H9 (cell line): Measurements from ENCODE around the gene RAB43. TPM values are rescaled to one million over a fixed set of nuclear protein-coding genes. Genes with fewer than 3 reads are reported as not detected.

Experiments
- DNase-seq: peaks from one replicate; pipeline ENCODE4 v3.0.0-alpha.2; 2017
- H2AFZ ChIP-seq: one replicate; pipeline ENCODE4 v1.6.1; 2013; ENCODE audit warnings: mild to moderate bottlenecking, low read length, control low read depth, moderate library complexity
- H2AK5ac ChIP-seq: 2 replicates; pipeline ENCODE4 v1.6.1; 2013; ENCODE audit warnings: low read length, control low read depth, mixed read lengths; ENCODE audit not compliant: insufficient read length
- H2BK120ac ChIP-seq: one replicate; pipeline ENCODE4 v1.6.1; 2013; ENCODE audit warnings: low read depth, mild to moderate bottlenecking, low read length, control low read depth, inconsistent platforms; ENCODE audit not compliant: poor library complexity, severe bottlenecking
- H2BK12ac ChIP-seq: 2 replicates; pipeline ENCODE4 v1.6.1; 2013; ENCODE audit warnings: low read length, control low read depth, mixed read lengths, low read depth; ENCODE audit not compliant: insufficient read length
- H2BK15ac ChIP-seq: 2 replicates; pipeline ENCODE4 v1.6.1; 2013; ENCODE audit warnings: low read depth, low read length, control low read depth
- H2BK20ac ChIP-seq: one replicate; pipeline ENCODE4 v1.6.1; 2013; ENCODE audit warnings: low read depth, mild to moderate bottlenecking, low read length, control low read depth, inconsistent platforms; ENCODE audit not compliant: poor library complexity, severe bottlenecking
- H2BK5ac ChIP-seq: 2 replicates; pipeline ENCODE4 v1.6.1; 2013; ENCODE audit warnings: low read length, control low read depth, mixed read lengths; ENCODE audit not compliant: insufficient read length
- H3K14ac ChIP-seq: 2 replicates; pipeline ENCODE4 v1.6.1; 2013; ENCODE audit warnings: low read length, control low read depth; ENCODE audit not compliant: insufficient read depth
- H3K18ac ChIP-seq: 2 replicates; pipeline ENCODE4 v1.6.1; 2013; ENCODE audit warnings: low read depth, mild to moderate bottlenecking, mixed read lengths, low read length, control low read depth; ENCODE audit not compliant: insufficient read length
- H3K23ac ChIP-seq: 2 replicates; pipeline ENCODE4 v1.6.1; 2013; ENCODE audit warnings: low read length, control low read depth, mixed read lengths, low read depth; ENCODE audit not compliant: insufficient read length
- H3K23me2 ChIP-seq: 2 replicates; pipeline ENCODE4 v1.6.1; 2013; ENCODE audit warnings: low read depth, mild to moderate bottlenecking, mixed read lengths, low read length, control low read depth; ENCODE audit not compliant: insufficient read length, poor library complexity, severe bottlenecking
- H3K27ac ChIP-seq: 2 replicates; pipeline ENCODE4 v1.5.1; 2013; ENCODE audit warnings: low read length, control low read depth, mixed read lengths, low read depth; ENCODE audit not compliant: insufficient read length
- H3K27me3 ChIP-seq: 2 replicates; pipeline ENCODE4 v1.6.1; 2013; ENCODE audit warnings: low read length, control low read depth, inconsistent platforms; ENCODE audit not compliant: insufficient read depth
- H3K4ac ChIP-seq: 2 replicates; pipeline ENCODE4 v1.6.1; 2013; ENCODE audit warnings: low read depth, mild to moderate bottlenecking, control low read depth, inconsistent platforms, low read length, moderate library complexity
- H3K4me1 ChIP-seq: 2 replicates; pipeline ENCODE4 v1.6.1; 2013; ENCODE audit warnings: low read length, control low read depth, inconsistent platforms; ENCODE audit not compliant: insufficient read depth
- H3K4me2 ChIP-seq: 2 replicates; pipeline ENCODE4 v1.6.1; 2013; ENCODE audit warnings: low read length, control low read depth, mixed read lengths; ENCODE audit not compliant: insufficient read length, insufficient read depth
- H3K56ac ChIP-seq: 2 replicates; pipeline ENCODE4 v1.6.1; 2013; ENCODE audit warnings: low read depth, mild to moderate bottlenecking, mixed read lengths, low read length, control low read depth; ENCODE audit not compliant: insufficient read length
- H3K79me1 ChIP-seq: 2 replicates; pipeline ENCODE4 v1.6.1; 2013; ENCODE audit warnings: low read depth, mild to moderate bottlenecking, moderate library complexity, low read length, control low read depth, inconsistent platforms; ENCODE audit not compliant: insufficient read depth, poor library complexity, severe bottlenecking
- H3K79me2 ChIP-seq: 2 replicates; pipeline ENCODE4 v1.6.1; 2013; ENCODE audit warnings: low read length, control low read depth, inconsistent platforms; ENCODE audit not compliant: insufficient read depth
- H3K9ac ChIP-seq: 2 replicates; pipeline ENCODE4 v1.6.1; 2013; ENCODE audit warnings: low read length, control low read depth, mixed read lengths; ENCODE audit not compliant: insufficient read length; ENCODE audit errors: extremely low read depth
- H3K9me3 ChIP-seq: one replicate; pipeline ENCODE4 v1.6.1; 2013; ENCODE audit warnings: low read depth, low read length, inconsistent platforms; ENCODE audit not compliant: control insufficient read depth
- H3T11ph ChIP-seq: one replicate; pipeline ENCODE4 v1.6.1; 2013; ENCODE audit warnings: mild to moderate bottlenecking, low read length, control low read depth, inconsistent platforms
- H4K20me1 ChIP-seq: one replicate; pipeline ENCODE4 v1.6.1; 2013; ENCODE audit not compliant: control insufficient read depth, insufficient read length, insufficient read depth
- H4K5ac ChIP-seq: 2 replicates; pipeline ENCODE4 v1.6.1; 2013; ENCODE audit warnings: low read depth, mild to moderate bottlenecking, mixed read lengths, low read length, control low read depth; ENCODE audit not compliant: insufficient read length
- H4K8ac ChIP-seq: replicated peaks from 2 replicates; pipeline ENCODE4 v1.6.1; 2013; ENCODE audit warnings: low read length, control low read depth, mixed read lengths, low read depth; ENCODE audit not compliant: insufficient read length
- H4K91ac ChIP-seq: 2 replicates; pipeline ENCODE4 v1.6.1; 2013; ENCODE audit warnings: low read depth, mild to moderate bottlenecking, moderate library complexity, mixed read lengths, low read length, control low read depth; ENCODE audit not compliant: insufficient read length
- H3K27ac Mint-ChIP-seq, 3 experiments: 2 replicates in 2 of 3; 3 replicates in 1 of 3; pipeline ENCODE4 v1.8.0; 2020 to 2021; ENCODE audit warnings: mixed read lengths in 3 of 3, mild to moderate bottlenecking in 1 of 3, moderate library complexity in 1 of 3
- H3K27me3 Mint-ChIP-seq: 2 replicates; pipeline ENCODE4 v1.8.0; 2021; ENCODE audit warnings: low read depth, mild to moderate bottlenecking, moderate library complexity, mixed read lengths
- H3K36me3 Mint-ChIP-seq, 3 experiments: 2 replicates in 2 of 3; 3 replicates in 1 of 3; pipeline ENCODE4 v1.8.0; 2020 to 2021; ENCODE audit warnings: low read depth in 3 of 3, mixed read lengths in 3 of 3; ENCODE audit not compliant: insufficient read depth in 1 of 3
- H3K4me1 Mint-ChIP-seq, 2 experiments: 2 replicates each; pipeline ENCODE4 v1.8.0; 2020; ENCODE audit warnings: mixed read lengths in 2 of 2
- H3K4me3 Mint-ChIP-seq, 2 experiments: 2 replicates in 1 of 2; 3 replicates in 1 of 2; pipeline ENCODE4 v1.8.0; 2020 to 2021; ENCODE audit warnings: mild to moderate bottlenecking in 2 of 2, mixed read lengths in 2 of 2, moderate library complexity in 1 of 2
- H3K9me3 Mint-ChIP-seq, 2 experiments: 2 replicates in 1 of 2; 3 replicates in 1 of 2; pipeline ENCODE4 v1.8.0; 2020; ENCODE audit warnings: mild to moderate bottlenecking in 2 of 2, mixed read lengths in 2 of 2, moderate library complexity in 1 of 2
- CTCF ChIP-seq: fragments of 200-600 bp; sonication (generic); conservative IDR thresholded peaks from 3 replicates; pipeline ENCODE4 v1.8.0; 2021; ENCODE audit warnings: antibody characterized with exemption, mild to moderate bottlenecking
- WGBS: extraction: QIAGEN DNeasy Blood & Tissue Kit; methylation state at CpG from one replicate; pipeline ENCODE4 v1.1.7; 2013; ENCODE audit warnings: missing lambda C conversion rate, low lambda C conversion rate, mixed read lengths; ENCODE audit not compliant: insufficient read length; ENCODE audit errors: extremely low coverage; 5-methylcytosine and 5-hydroxymethylcytosine counted together
- total RNA-seq: library from RNA; stranded (reverse); gene quantifications from 2 replicates; pipeline ENCODE4 v1.2.1, GENCODE V29; 2021

Gene RAB43
- total RNA-seq, 1 experiment from 2014 or later = 13.6 TPM

DNA sequence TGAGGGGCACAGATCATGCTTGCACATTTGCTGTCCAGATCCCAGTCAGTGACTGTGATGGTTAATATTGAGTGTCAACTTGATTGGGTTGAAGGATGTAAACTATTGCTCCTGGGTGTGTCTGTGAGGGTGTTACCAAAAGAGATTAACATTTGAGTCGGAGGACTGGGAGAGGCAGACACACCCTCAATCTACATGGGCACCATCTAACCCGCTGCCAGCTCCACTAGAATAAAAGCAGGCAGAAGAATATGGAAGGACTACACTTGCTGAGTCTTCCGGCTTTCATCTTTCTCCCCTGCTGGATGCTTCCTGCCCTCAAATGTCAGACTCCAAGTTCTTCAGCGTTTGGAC is 55.9 kb downstream of the RAB43 start:
- Histone ChIP-seq H3K4me1 (no peaks in the 10 kb centered on the region), H4K8ac (no peak overlapping the region), H2AFZ (no peak overlapping the region), H2BK15ac (no peak overlapping the region), H2BK5ac (no peak overlapping the region), H2AK5ac (no peak overlapping the region), H3K56ac (no peak overlapping the region), H3K14ac (no peak overlapping the region), H3K23ac (no peak overlapping the region), H3K4me2 (no peak overlapping the region), H3K23me2 (no peaks in the 10 kb centered on the region), H3K4ac (no peak overlapping the region), H4K5ac (no peak overlapping the region), H2BK12ac (no peak overlapping the region), H4K20me1 (no peaks in the 10 kb centered on the region), H3K18ac (no peak overlapping the region), H4K91ac (no peak overlapping the region), H3K79me2 (no peaks in the 10 kb centered on the region), H3K27ac (no peak overlapping the region), H3K9me3 (no peaks in the 10 kb centered on the region), H2BK20ac (no peak overlapping the region), H3K79me1 (no peaks in the 10 kb centered on the region), H3K27me3 (no peaks in the 10 kb centered on the region), H2BK120ac (no peak overlapping the region), H3K9ac (no peak overlapping the region), H3T11ph (no peak overlapping the region)
- Mint-ChIP-seq H3K36me3 (no peaks in the 10 kb centered on the region), H3K27me3 (peaks cover 3% of the 10 kb centered on the region), H3K4me1 (peaks cover 0 to 6% of the 10 kb centered on the region in 2 experiments; a peak in 2 of 4 replicates), H3K9me3 (0 out of 5 replicates have a peak, but pooled peaks cover 0 to 2% of the 10 kb centered on the region in 2 experiments), H3K4me3 (no peak overlapping the region), H3K27ac (no peak overlapping the region)
- no peak for TF ChIP-seq CTCF
- WGBS = no CpG with 5 or more reads among the region's 4 CpGs
- no peak for DNase-seq
